HG03135 (cell line): Measurements from ENCODE around the gene KCNQ1.

Experiments
- ATAC-seq: cut with Tn5 transposase; IDR thresholded peaks from one replicate; pipeline ENCODE4 v1.9.1; 2021; ENCODE audit warnings: mild to moderate bottlenecking, moderate library complexity; ENCODE audit not compliant: unreplicated experiment

Gene KCNQ1

GRCh38 chr11:2444821-2445745 is at the start of gene KCNQ1:
KCNQ1 (plus strand) TSS chr11:2445008; CDS start chr11:2445099, 91 bp downstream.
- no peak for ATAC-seq

DNA sequence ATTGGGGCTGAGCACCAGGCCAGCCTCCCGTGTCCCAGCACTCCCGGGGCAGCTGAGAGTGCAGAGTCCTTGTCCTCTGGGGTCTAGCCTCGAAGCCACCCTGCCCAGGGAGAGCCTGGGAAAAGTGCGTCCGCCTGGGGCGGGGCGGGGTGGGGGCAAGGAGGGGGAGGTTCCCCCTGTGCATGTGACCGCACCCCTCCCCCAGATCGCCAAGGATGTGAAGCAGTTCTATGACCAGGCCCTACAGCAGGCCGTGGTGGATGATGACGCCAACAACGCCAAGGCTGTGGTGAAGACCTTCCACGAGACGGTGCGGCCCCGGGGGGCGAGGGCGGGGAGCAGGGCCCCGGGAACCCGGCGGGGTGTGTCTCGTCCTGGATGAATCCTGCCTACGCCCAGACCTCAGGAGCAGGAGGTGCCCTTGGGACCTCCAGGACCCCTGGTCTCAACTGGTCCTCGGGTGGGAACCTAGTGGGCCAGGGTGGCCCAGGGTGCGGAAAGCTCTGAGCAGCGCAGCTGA is 49.5 kb upstream of the KCNQ1 start:
- no peak for ATAC-seq

DNA sequence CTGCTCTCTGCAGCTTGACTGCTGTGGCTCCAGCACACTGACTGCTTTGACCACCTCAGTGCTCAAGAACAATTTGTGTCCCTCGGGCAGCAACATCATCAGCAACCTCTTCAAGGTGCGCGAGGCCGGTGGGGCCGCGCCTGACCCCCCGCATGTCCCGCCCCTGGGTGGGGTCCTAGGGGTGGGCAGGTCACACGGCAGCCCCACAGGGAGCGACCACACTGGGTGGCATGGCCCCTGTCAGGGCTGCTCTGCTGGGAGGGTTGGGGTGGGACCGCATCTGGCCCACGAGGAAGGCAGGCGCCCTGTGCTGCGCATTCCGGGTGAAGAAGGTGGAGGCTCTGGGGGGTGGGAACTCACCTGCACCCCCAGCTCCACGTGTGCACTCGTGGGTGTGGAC is 49.0 kb upstream of the KCNQ1 start:
- no peak for ATAC-seq

DNA sequence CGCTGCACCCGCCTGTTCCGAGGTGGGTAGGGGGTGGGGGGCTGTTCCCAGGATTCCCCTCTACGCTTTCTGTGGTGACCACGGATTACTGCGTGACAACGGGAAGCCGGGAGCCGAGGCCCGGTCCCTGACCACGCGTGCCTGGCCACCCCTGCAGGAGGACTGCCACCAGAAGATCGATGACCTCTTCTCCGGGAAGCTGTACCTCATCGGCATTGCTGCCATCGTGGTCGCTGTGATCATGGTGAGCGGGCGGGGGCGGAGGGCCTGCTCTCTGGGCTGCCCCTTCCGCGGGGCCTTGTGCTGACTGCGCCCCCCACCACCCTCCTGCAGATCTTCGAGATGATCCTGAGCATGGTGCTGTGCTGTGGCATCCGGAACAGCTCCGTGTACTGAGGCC is 48.3 kb upstream of the KCNQ1 start:
- ATAC-seq, result no peak

GRCh38 chr11:2397005-2397404 is 47.8 kb upstream of the KCNQ1 start:
- ATAC-seq, result no peak

- ATAC-seq, result no peak
Measured at GRCh38 chr11:2398664-2399355, 46.0 kb upstream of the KCNQ1 start.

GRCh38 chr11:2399488-2400068 is 45.2 kb upstream of the KCNQ1 start:
- ATAC-seq, result peak; percentile 3

GRCh38 chr11:2400069-2400761 is 44.6 kb upstream of the KCNQ1 start, which contains the start of gene TSSC4:
TSSC4 (plus strand) TSS chr11:2400750; CDS start chr11:2402634, 1,884 bp downstream.
- ATAC-seq, result peak; percentile 85

DNA sequence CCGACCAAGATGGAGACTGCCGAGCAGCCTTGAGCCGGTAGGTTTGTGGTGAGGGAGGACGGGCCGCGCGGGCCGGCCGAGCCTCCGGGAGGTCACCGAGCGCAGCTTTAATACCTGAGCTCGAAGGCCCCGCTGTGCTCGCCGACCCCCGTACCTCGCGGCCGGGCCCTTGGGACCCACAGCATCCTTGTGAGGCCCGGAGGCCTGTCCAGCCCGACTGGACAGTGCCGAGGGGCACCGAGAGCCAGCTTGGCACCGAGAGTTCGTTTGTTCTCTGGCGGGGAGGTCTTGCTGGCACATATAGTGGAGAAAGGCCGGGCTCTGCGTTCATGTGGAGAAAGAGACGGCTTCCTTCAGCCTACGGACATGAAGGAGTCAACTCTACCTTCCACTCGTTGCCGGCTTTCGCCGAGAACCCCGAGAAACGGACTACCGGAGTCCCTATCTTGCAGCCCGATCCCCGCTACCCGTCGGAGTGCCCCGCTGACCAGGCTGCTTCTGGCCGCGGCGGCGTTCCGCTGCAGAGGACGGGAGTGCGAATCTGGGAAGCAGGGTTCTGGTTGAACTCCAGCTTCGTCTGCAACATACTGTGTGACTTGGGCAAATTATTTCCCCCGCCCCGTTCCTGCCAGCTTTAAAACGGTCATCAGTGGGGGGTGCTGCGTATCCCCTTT is 43.9 kb upstream of the KCNQ1 start:
- peak; percentile 6 for ATAC-seq

DNA sequence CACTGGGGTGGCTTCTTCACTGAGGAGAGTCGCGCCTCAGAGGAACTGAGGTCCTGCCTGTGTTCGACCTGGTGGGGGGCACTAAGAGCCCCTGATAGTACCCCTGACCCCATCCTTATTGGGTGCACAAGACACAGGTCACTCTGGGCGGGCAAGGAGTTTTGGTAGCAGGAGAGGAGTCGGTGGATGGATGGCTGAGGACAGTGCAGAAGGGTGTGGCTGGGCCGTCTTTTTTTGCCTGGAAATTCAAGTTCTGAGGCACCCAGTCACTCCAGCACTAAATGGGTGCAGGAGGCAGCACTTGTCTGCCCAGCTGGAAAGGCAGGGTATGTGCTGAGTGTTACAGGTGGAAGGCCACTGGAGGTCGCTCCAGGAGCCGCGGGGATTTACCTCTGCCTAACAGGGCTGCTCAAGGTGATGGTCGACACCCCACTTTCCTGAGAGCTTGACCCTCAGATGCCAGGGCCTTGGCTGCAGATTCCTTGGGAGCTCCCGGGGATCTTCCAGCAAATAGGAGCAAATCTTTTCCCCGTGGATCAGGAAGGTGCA is 43.3 kb upstream of the KCNQ1 start:
- no peak for ATAC-seq

DNA sequence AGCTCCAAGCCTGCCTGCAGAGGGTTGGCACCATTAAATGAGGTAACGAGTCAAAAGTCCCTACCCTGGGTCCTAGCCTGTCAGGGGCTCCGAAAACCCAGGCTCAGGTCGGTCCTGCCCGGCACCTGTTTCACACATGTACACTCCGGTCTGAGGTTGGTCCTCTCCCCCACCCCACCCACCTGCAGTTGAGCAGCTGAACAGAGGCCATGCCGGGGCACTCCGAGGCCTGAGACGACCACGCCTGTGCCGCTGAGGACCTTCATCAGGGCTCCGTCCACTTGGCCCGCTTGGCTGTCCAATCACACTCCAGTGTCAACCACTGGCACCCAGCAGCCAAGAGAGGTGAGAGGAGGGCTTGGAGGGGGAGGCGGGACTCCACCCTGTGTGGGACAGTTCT is 42.7 kb upstream of the KCNQ1 start:
- no peak for ATAC-seq

GRCh38 chr11:2402890-2403645 is 41.7 kb upstream of the KCNQ1 start:
- ATAC-seq, result no peak

GRCh38 chr11:2404735-2405196 is 40.0 kb upstream of the KCNQ1 start:
- ATAC-seq, result no peak

- no peak for ATAC-seq
Measured at GRCh38 chr11:2406451-2406850, 38.4 kb upstream of the KCNQ1 start.

DNA sequence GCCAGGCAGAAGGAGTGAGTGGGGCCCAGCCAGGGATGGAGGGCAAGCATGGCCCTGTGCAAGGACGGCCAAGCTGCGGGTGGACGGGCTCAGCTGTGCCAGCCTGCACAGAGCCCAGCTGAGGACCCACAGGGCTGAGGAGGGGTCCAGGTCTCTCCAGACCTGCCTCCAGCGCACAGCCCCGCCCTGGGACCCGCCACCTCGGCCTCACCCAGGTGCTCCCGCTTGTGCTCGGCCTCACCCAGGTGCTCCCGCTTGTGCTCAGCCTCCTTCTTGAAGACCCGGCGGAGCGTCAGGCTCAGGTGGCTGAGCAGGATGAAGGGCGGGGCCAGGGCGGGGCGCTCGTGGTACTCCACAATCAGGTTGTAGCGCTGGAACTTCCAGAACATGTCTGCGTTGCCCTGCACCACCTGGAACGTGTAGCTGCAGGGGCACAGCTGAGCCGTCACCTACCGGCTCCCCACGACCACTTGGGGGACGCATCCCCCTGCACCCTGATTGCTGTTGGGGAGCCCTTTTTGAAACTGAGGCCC is 37.9 kb upstream of the KCNQ1 start:
- ATAC-seq, result no peak

GRCh38 chr11:2408671-2409070 is 36.1 kb upstream of the KCNQ1 start:
- ATAC-seq, result no peak

DNA sequence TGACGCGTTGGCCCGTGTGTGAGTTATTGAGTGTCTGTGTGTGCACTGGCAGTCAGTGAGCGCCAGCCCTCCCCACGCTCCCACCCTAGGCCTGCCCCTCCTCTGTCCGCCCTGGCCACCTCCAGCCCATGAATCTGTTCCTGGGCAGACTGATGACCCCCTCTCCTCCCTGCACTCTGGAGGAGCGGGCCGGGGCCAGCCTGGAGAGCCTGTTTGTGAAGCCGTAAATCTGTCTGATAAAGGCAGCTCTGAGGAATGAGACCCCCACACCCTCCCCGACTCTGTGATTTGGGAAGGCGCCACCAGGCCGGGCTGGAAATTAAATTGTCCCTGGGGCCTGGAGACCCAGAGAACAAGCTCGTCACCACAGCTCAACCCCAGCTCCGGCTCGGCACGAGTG is 35.7 kb upstream of the KCNQ1 start:
- ATAC-seq, result no peak

DNA sequence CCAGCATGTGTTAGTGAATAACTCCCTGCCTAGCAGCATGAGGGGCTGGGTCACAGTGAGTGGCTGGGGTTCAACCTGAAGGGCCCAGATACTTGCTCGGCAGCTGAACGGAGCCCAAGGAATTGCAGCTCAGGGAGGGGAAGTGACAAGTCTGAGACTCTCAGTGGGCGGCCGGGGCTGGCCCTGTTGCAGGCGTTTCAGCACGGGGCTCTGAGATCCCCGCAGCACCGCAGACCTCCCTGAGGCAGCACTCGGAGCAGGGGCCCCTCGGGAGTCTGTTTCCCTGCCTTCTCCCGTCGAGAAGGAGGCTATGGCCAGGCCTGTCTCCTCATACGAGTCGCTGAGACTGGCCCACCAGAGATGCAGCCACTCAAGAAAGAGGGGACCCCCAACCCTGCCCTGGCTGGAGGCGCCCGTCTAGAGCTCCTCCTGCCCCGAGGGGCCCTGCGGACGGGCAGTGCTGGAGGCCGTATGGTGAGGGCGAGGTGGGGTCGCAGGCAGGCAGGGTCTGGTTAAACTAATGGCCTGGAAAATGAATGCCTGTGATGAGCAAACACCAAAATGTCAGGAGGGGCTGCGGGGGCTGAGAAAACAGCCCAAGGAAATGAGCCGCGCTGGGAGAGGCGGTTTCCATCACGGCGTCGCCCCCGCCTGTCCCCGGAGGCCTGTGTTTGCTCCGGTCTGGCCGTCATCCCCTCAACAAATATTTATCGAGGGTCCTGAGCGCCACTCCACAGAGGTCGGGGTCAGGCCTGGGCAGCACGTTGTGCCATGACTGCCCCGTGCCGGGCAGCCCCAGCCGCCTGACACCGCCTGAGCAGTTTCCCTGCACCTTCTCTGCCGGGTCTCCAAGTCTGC is 35.0 kb upstream of the KCNQ1 start:
- ATAC-seq, result no peak
